SU-DHL-6 (cell line): ENCODE measurements around the gene CD109.

Experiments used
- EZH2phosphoT487 ChIP-seq: fragments of 200-600 bp; sonication (generic), shearing (Covaris generic); conservative IDR thresholded peaks from 2 replicates; pipeline ENCODE4 v1.6.1; 2018; ENCODE audit warnings: mild to moderate bottlenecking, antibody characterized with exemption, low read length, moderate library complexity, mixed read lengths
- TF ChIP-seq, protein P1 (sequence below): fragments of 200-600 bp; sonication (generic); IDR thresholded peaks from one replicate; pipeline ENCODE4 v1.5.1; 2017; ENCODE audit warnings: antibody characterized with exemption, mild to moderate bottlenecking, low read length, moderate library complexity; ENCODE audit not compliant: insufficient read depth, poor library complexity, severe bottlenecking

DNA sequence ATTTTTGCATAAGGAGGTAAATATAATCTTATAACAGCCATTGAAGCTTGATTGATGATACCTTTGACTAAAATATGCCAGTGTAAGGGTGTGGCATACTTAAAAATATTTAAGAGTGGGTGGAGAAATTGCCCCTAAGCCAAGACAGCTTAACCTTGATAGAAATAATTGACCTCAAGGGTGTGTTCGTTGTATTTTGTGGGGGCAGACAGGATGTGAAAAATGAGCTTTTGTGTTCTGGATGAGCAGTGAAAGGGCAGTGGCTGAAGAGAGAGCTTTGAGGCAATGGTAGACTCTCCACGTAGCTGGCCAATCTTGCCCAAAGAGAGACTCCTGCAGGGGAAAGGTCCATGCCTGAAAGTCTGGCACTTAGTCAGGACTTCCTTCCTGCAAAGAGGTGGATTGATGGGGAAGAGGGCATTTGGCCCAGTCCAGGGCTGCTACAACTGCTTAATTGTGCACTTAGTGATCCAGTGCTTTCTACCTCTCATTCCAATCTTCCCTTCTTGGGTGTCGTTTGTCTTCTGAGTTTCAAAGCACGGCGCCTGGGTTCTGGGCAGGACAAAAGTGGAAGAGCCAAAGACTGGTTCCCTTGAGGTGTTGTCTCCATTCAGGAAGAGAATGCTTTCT is 15.6 kb upstream of the CD109 start:
- TF ChIP-seq EZH2phosphoT487: no peak
- TF ChIP-seq, protein P1, sequence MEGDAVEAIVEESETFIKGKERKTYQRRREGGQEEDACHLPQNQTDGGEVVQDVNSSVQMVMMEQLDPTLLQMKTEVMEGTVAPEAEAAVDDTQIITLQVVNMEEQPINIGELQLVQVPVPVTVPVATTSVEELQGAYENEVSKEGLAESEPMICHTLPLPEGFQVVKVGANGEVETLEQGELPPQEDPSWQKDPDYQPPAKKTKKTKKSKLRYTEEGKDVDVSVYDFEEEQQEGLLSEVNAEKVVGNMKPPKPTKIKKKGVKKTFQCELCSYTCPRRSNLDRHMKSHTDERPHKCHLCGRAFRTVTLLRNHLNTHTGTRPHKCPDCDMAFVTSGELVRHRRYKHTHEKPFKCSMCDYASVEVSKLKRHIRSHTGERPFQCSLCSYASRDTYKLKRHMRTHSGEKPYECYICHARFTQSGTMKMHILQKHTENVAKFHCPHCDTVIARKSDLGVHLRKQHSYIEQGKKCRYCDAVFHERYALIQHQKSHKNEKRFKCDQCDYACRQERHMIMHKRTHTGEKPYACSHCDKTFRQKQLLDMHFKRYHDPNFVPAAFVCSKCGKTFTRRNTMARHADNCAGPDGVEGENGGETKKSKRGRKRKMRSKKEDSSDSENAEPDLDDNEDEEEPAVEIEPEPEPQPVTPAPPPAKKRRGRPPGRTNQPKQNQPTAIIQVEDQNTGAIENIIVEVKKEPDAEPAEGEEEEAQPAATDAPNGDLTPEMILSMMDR: no peak
